ENCODE measurements around the gene CACNG4. TPM values are rescaled to one million over a fixed set of nuclear protein-coding genes. Genes with fewer than 3 reads are reported as not detected.

CACNG4 gene
- not detected in 2 replicates for total RNA-seq (2014; rRNA removed; shearing (Covaris generic); ENCODE audit: low replicate concordance)

- no peaks in the 10 kb centered on the region for H3K36me3 ChIP-seq (ENCODE audit: insufficient read depth, low read length)
- no peaks in the 10 kb centered on the region for H3K9me3 ChIP-seq (ENCODE audit: low read length)
- H3K79me2 ChIP-seq (ENCODE audit: low read length): no peaks in the 10 kb centered on the region
- H3K4me1 ChIP-seq (ENCODE audit: low read length): no peaks in the 10 kb centered on the region
- H3K4me2 ChIP-seq (ENCODE audit: low read depth, low read length, poor library complexity, severe bottlenecking): no peak within 1 kb of the TSS
- no peaks in the 10 kb centered on the region for H3K27me3 ChIP-seq (ENCODE audit: low read length)
- no peak within 1 kb of the TSS for H3K9ac ChIP-seq (ENCODE audit: low read length)
- no peak for DNase-seq
- no peak within 1 kb of the TSS for H3K27ac ChIP-seq (ENCODE audit: low read length)
- no peak within 1 kb of the TSS for H3K4me3 ChIP-seq (ENCODE audit: low read length)
- H4K20me1 ChIP-seq (ENCODE audit: insufficient read depth, low read depth, low read length): no peaks in the 10 kb centered on the region
- H2AFZ ChIP-seq (ENCODE audit: low read length): no peak within 1 kb of the TSS
- no peaks in the 10 kb centered on the region for H3K9me2 ChIP-seq (replicated peaks; ENCODE audit: insufficient read depth, low read length)
Measured at GRCh38 chr17:66963909-66964771, at the start of gene CACNG4. TSS of gene CACNG4 (plus strand) at chr17:66964707. CDS start at chr17:66964912, 205 bp downstream.

- Histone ChIP-seq H3K79me2 (ENCODE audit: low read length) (no peaks in the 10 kb centered on the region), H3K4me3 (ENCODE audit: low read length) (no peak overlapping the region), H3K36me3 (ENCODE audit: insufficient read depth, low read length) (no peaks in the 10 kb centered on the region), H3K9me3 (ENCODE audit: low read length) (no peaks in the 10 kb centered on the region), H3K27me3 (ENCODE audit: low read length) (no peaks in the 10 kb centered on the region), H3K4me1 (ENCODE audit: low read length) (no peaks in the 10 kb centered on the region), H3K9ac (ENCODE audit: low read length) (no peak overlapping the region), H3K4me2 (ENCODE audit: low read depth, low read length, poor library complexity, severe bottlenecking) (no peak overlapping the region), H3K27ac (ENCODE audit: low read length) (no peak overlapping the region), H2AFZ (ENCODE audit: low read length) (no peak overlapping the region), H4K20me1 (ENCODE audit: insufficient read depth, low read depth, low read length) (no peaks in the 10 kb centered on the region), H3K9me2 (replicated peaks; ENCODE audit: insufficient read depth, low read length) (no peaks in the 10 kb centered on the region)
- no peak for DNase-seq
Measured at GRCh38 chr17:66915204-66915611, 49.3 kb upstream of the CACNG4 start.

GRCh38 chr17:66915792-66916191, 48.7 kb upstream of the CACNG4 start:
- Histone ChIP-seq H3K36me3 (ENCODE audit: insufficient read depth, low read length) (no peaks in the 10 kb centered on the region), H3K4me1 (ENCODE audit: low read length) (no peaks in the 10 kb centered on the region), H3K9me3 (ENCODE audit: low read length) (no peaks in the 10 kb centered on the region), H3K27me3 (ENCODE audit: low read length) (no peaks in the 10 kb centered on the region), H3K9me2 (replicated peaks; ENCODE audit: insufficient read depth, low read length) (no peaks in the 10 kb centered on the region), H3K4me2 (ENCODE audit: low read depth, low read length, poor library complexity, severe bottlenecking) (no peak overlapping the region), H2AFZ (ENCODE audit: low read length) (no peak overlapping the region), H3K79me2 (ENCODE audit: low read length) (no peaks in the 10 kb centered on the region), H3K27ac (ENCODE audit: low read length) (no peak overlapping the region), H3K4me3 (ENCODE audit: low read length) (no peak overlapping the region), H3K9ac (ENCODE audit: low read length) (no peak overlapping the region), H4K20me1 (ENCODE audit: insufficient read depth, low read depth, low read length) (no peaks in the 10 kb centered on the region)
- DNase-seq: no peak

- no peaks in the 10 kb centered on the region for H3K79me2 ChIP-seq (ENCODE audit: low read length)
- no peaks in the 10 kb centered on the region for H3K27me3 ChIP-seq (ENCODE audit: low read length)
- DNase-seq: no peak
- H3K4me2 ChIP-seq (ENCODE audit: low read depth, low read length, poor library complexity, severe bottlenecking): no peak overlapping the region
- no peaks in the 10 kb centered on the region for H3K4me1 ChIP-seq (ENCODE audit: low read length)
- H4K20me1 ChIP-seq (ENCODE audit: insufficient read depth, low read depth, low read length): no peaks in the 10 kb centered on the region
- no peaks in the 10 kb centered on the region for H3K9me2 ChIP-seq (replicated peaks; ENCODE audit: insufficient read depth, low read length)
- H3K9me3 ChIP-seq (ENCODE audit: low read length): no peaks in the 10 kb centered on the region
- H2AFZ ChIP-seq (ENCODE audit: low read length): no peak overlapping the region
- no peak overlapping the region for H3K27ac ChIP-seq (ENCODE audit: low read length)
- H3K9ac ChIP-seq (ENCODE audit: low read length): no peak overlapping the region
- H3K4me3 ChIP-seq (ENCODE audit: low read length): no peak overlapping the region
- H3K36me3 ChIP-seq (ENCODE audit: insufficient read depth, low read length): no peaks in the 10 kb centered on the region
Measured at GRCh38 chr17:66916946-66917345, 47.6 kb upstream of the CACNG4 start.

GRCh38 chr17:66918896-66919295, 45.6 kb upstream of the CACNG4 start:
- Histone ChIP-seq H3K27ac (ENCODE audit: low read length) (no peak overlapping the region), H3K9me3 (ENCODE audit: low read length) (no peaks in the 10 kb centered on the region), H3K4me2 (ENCODE audit: low read depth, low read length, poor library complexity, severe bottlenecking) (no peak overlapping the region), H3K27me3 (ENCODE audit: low read length) (no peaks in the 10 kb centered on the region), H2AFZ (ENCODE audit: low read length) (no peak overlapping the region), H3K79me2 (ENCODE audit: low read length) (no peaks in the 10 kb centered on the region), H4K20me1 (ENCODE audit: insufficient read depth, low read depth, low read length) (no peaks in the 10 kb centered on the region), H3K4me1 (ENCODE audit: low read length) (no peaks in the 10 kb centered on the region), H3K4me3 (ENCODE audit: low read length) (no peak overlapping the region), H3K9me2 (replicated peaks; ENCODE audit: insufficient read depth, low read length) (no peaks in the 10 kb centered on the region), H3K9ac (ENCODE audit: low read length) (no peak overlapping the region), H3K36me3 (ENCODE audit: insufficient read depth, low read length) (no peaks in the 10 kb centered on the region)
- DNase-seq: no peak

- Histone ChIP-seq H3K9me2 (replicated peaks; ENCODE audit: insufficient read depth, low read length) (no peaks in the 10 kb centered on the region), H3K27ac (ENCODE audit: low read length) (no peak overlapping the region), H3K36me3 (ENCODE audit: insufficient read depth, low read length) (no peaks in the 10 kb centered on the region), H3K27me3 (ENCODE audit: low read length) (no peaks in the 10 kb centered on the region), H3K79me2 (ENCODE audit: low read length) (no peaks in the 10 kb centered on the region), H2AFZ (ENCODE audit: low read length) (no peak overlapping the region), H3K4me3 (ENCODE audit: low read length) (no peak overlapping the region), H4K20me1 (ENCODE audit: insufficient read depth, low read depth, low read length) (no peaks in the 10 kb centered on the region), H3K9me3 (ENCODE audit: low read length) (no peaks in the 10 kb centered on the region), H3K4me1 (ENCODE audit: low read length) (no peaks in the 10 kb centered on the region), H3K9ac (ENCODE audit: low read length) (no peak overlapping the region), H3K4me2 (ENCODE audit: low read depth, low read length, poor library complexity, severe bottlenecking) (no peak overlapping the region)
- DNase-seq: no peak
Measured at GRCh38 chr17:66920435-66920834, 44.1 kb upstream of the CACNG4 start.

GRCh38 chr17:66920950-66921349, 43.6 kb upstream of the CACNG4 start:
- no peaks in the 10 kb centered on the region for H3K9me3 ChIP-seq (ENCODE audit: low read length)
- no peaks in the 10 kb centered on the region for H3K9me2 ChIP-seq (replicated peaks; ENCODE audit: insufficient read depth, low read length)
- no peaks in the 10 kb centered on the region for H3K27me3 ChIP-seq (ENCODE audit: low read length)
- no peaks in the 10 kb centered on the region for H4K20me1 ChIP-seq (ENCODE audit: insufficient read depth, low read depth, low read length)
- H3K4me1 ChIP-seq (ENCODE audit: low read length): no peaks in the 10 kb centered on the region
- no peaks in the 10 kb centered on the region for H3K36me3 ChIP-seq (ENCODE audit: insufficient read depth, low read length)
- no peak overlapping the region for H3K4me2 ChIP-seq (ENCODE audit: low read depth, low read length, poor library complexity, severe bottlenecking)
- H3K9ac ChIP-seq (ENCODE audit: low read length): no peak overlapping the region
- no peaks in the 10 kb centered on the region for H3K79me2 ChIP-seq (ENCODE audit: low read length)
- H3K4me3 ChIP-seq (ENCODE audit: low read length): no peak overlapping the region
- no peak overlapping the region for H2AFZ ChIP-seq (ENCODE audit: low read length)
- DNase-seq: no peak
- no peak overlapping the region for H3K27ac ChIP-seq (ENCODE audit: low read length)

GRCh38 chr17:66923886-66924285, 40.6 kb upstream of the CACNG4 start:
- Histone ChIP-seq H3K9me3 (ENCODE audit: low read length) (no peaks in the 10 kb centered on the region), H3K27ac (ENCODE audit: low read length) (no peak overlapping the region), H3K4me3 (ENCODE audit: low read length) (no peak overlapping the region), H3K9me2 (replicated peaks; ENCODE audit: insufficient read depth, low read length) (no peaks in the 10 kb centered on the region), H3K27me3 (ENCODE audit: low read length) (no peaks in the 10 kb centered on the region), H4K20me1 (ENCODE audit: insufficient read depth, low read depth, low read length) (no peaks in the 10 kb centered on the region), H3K36me3 (ENCODE audit: insufficient read depth, low read length) (no peaks in the 10 kb centered on the region), H2AFZ (ENCODE audit: low read length) (no peak overlapping the region), H3K4me1 (ENCODE audit: low read length) (no peaks in the 10 kb centered on the region), H3K4me2 (ENCODE audit: low read depth, low read length, poor library complexity, severe bottlenecking) (no peak overlapping the region), H3K9ac (ENCODE audit: low read length) (no peak overlapping the region), H3K79me2 (ENCODE audit: low read length) (no peaks in the 10 kb centered on the region)
- DNase-seq: no peak
